Pancreas (tissue), 10 donors: ENCODE data around the gene RASGEF1B. TPM values are rescaled to one million over a fixed set of nuclear protein-coding genes. Genes with fewer than 3 reads are reported as not detected.

Experiments used
- ATAC-seq, 4 donors: fragments of 200-7000 bp; cut with Tn5 transposase; one replicate each; pipeline versions ENCODE4 v1.8.0 to v1.9.1; 2020; ENCODE audit warnings: mild to moderate bottlenecking in 4 of 4, moderate library complexity in 4 of 4
- DNase-seq, 6 donors: peaks; one replicate each; pipeline ENCODE4 v3.0.0-alpha.2; 2020
- FAIRE-seq: peaks from 2 replicates; lab custom pipeline; 2012; peaks lifted over from hg19 to GRCh38; lab: Jason Lieb, UNC
- H3K27ac ChIP-seq, 4 donors: fragments of 200-600 bp; sonication (generic); 1 replicate in 3 of 4; 2 replicates in 1 of 4; pipeline versions ENCODE4 v1.5.0 to v1.8.0; 2020
- H3K27me3 ChIP-seq, 4 donors: fragments of 200-600 bp; one replicate each; pipeline ENCODE4 v1.8.0; 2021
- H3K36me3 ChIP-seq, 3 donors: fragments of 200-600 bp; sonication (generic) in 1 of 3; one replicate each; pipeline versions ENCODE4 v1.5.0 to v1.8.0; 2020 to 2021
- H3K4me1 ChIP-seq, 3 donors: fragments of 200-600 bp; one replicate each; pipeline ENCODE4 v1.8.0; 2021
- H3K4me3 ChIP-seq, 4 donors: fragments of 200-600 bp; sonication (generic) in 2 of 4; one replicate each; pipeline versions ENCODE4 v1.5.0 to v1.8.0; 2020 to 2021
- H3K9me3 ChIP-seq, 4 donors: fragments of 200-600 bp; one replicate each; pipeline ENCODE4 v1.8.0; 2021
- WGBS, 2 donors: extraction: QIAGEN DNeasy Blood & Tissue Kit; methylation state at CpG; one replicate each; pipeline ENCODE4 v1.1.7; 2013; 5-methylcytosine and 5-hydroxymethylcytosine counted together
- intact Hi-C, 3 donors: fragments of 100-400 bp; cut with DNase I; formaldehyde crosslinking; loops; one replicate each; pipeline versions ENCODE4 v1.11.1 to v1.14.2; 2022
- polyA plus RNA-seq, 2 donors: library from polyadenylated mRNA; stranded (reverse); fragments of 200-250 nt; gene quantifications; one replicate each; pipeline ENCODE4 v1.2.3, GENCODE V29; 2013
- total RNA-seq, 6 donors: library from RNA; stranded (reverse); fragmentation: NEBNext Ultra II Directional in 4 of 6; extraction: Animal tissue kit (Norgen Biotek cat#: 25700) in 4 of 6; gene quantifications; one replicate each; pipeline versions ENCODE4 v1.2.1 to v1.2.4, GENCODE V29; 2021 to 2023
- TF ChIP-seq, protein P1 (sequence below), 4 donors: fragments of 200-600 bp; sonication (generic) in 3 of 4; IDR thresholded peaks; one replicate each; pipeline versions ENCODE4 v1.5.0 to v1.8.0; 2021; ENCODE audit warnings: antibody characterized with exemption in 4 of 4
- donor health status: healthy with polysubstance abuse.
- donor health status: DM: no; HTN: no; CAD: no; lungs with moderate emphysema.
- donor health status: DM: no; HTN: no; CAD: no.
- donor health status: control.
- donor health status: control.
- donor health status: Bipolar disorder and iron deficiency.
- donor health status: DM: yes; HTN: yes; CAD: no.
- donor health status: DM: no; HTN: no; CAD: no.
- donor health status: DM: no; HTN: no; CAD: no.
- donor health status: DM: yes; HTN: yes; CAD: no.

RASGEF1B gene
- total and polyA plus RNA-seq, 8 donors = 1.4 to 8.2 (median 3.4) TPM

DNA sequence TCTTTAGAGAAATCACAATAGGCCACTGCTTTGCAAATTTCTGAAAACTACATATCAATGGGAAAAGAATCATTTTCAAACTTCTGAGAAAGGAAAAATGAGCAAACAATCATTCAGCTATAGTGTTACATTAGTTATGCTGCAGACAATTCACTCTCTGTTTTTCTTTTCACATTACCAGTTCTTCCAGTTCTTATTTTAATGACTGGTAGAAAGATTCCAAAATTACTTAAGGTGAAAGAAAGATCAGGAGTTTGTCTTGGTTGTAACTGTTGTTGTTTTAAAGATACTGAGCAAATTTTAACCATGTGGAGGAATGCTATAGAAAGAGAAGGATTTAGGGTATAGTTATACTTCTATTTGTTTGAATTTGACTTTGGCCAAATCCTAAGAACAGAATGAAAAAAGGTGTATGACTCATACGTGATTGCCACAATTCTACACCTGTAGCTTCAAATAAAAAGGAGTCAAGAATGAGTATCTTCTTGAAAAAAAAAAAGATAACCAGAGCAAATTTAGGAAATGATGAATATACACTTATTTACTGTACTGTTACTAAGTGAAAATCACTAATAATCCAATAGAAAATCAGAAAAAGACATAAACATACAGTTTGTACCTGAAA is 21.0 kb upstream of the RASGEF1B start:
- H3K27ac ChIP-seq = peak overlapping the region in 2 of 4 donors; percentile 65 to 82
- no peaks in the 10 kb centered on the region for H3K9me3 ChIP-seq
- ATAC-seq = peak in 1 of 4 donors; percentile 32
- H3K27me3 ChIP-seq = no peaks in the 10 kb centered on the region
- no peak overlapping the region for H3K4me3 ChIP-seq
- peaks cover 0 to 14% (median 9%) of the 10 kb centered on the region in 3 donors for H3K4me1 ChIP-seq
- 63 to 67% methylated on average over 1 of the region's 1 CpG for WGBS, 2 donors
- intact Hi-C loops = no loop called here
- H3K36me3 ChIP-seq = no peaks in the 10 kb centered on the region
- no peak for FAIRE-seq
- DNase-seq = no peak
- TF ChIP-seq, protein P1, sequence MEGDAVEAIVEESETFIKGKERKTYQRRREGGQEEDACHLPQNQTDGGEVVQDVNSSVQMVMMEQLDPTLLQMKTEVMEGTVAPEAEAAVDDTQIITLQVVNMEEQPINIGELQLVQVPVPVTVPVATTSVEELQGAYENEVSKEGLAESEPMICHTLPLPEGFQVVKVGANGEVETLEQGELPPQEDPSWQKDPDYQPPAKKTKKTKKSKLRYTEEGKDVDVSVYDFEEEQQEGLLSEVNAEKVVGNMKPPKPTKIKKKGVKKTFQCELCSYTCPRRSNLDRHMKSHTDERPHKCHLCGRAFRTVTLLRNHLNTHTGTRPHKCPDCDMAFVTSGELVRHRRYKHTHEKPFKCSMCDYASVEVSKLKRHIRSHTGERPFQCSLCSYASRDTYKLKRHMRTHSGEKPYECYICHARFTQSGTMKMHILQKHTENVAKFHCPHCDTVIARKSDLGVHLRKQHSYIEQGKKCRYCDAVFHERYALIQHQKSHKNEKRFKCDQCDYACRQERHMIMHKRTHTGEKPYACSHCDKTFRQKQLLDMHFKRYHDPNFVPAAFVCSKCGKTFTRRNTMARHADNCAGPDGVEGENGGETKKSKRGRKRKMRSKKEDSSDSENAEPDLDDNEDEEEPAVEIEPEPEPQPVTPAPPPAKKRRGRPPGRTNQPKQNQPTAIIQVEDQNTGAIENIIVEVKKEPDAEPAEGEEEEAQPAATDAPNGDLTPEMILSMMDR (IDR thresholded peaks at IDR 0.05) = no peak

DNA sequence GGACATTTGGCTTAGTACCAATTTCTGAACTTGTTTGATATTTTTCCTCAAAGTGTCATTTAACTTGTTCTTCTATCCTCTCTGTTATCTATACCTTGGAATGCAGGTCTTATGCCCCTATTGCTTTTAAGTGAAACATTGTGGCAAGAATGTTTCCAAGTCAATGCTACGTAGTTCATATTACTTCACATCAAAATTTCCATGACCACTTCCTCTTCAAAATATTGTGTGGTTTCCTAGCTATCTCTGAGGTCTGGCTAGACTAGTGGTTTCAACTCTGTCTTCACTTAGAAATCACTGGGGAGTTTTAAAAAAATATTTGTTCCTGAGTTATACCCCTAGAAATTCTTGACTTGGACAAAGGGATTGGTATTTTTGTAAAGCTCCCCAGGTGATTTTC is 20.2 kb upstream of the RASGEF1B start:
- no peaks in the 10 kb centered on the region for H3K27me3 ChIP-seq
- TF ChIP-seq, protein P1 (IDR thresholded peaks at IDR 0.05) = no peak
- H3K4me3 ChIP-seq = no peak overlapping the region
- H3K9me3 ChIP-seq = no peaks in the 10 kb centered on the region
- DNase-seq (no peak), FAIRE-seq (no peak), ATAC-seq (peak in 3 of 4 donors; percentile 31 to 73 (median 69))
- peak overlapping the region in 2 of 4 donors; percentile 65 to 82 for H3K27ac ChIP-seq
- H3K4me1 ChIP-seq = peaks cover 0 to 14% (median 9%) of the 10 kb centered on the region in 3 donors
- WGBS, 2 donors = 71 to 79% methylated on average over 1 of the region's 1 CpG
- intact Hi-C loops = no loop called here
- no peaks in the 10 kb centered on the region for H3K36me3 ChIP-seq

DNA sequence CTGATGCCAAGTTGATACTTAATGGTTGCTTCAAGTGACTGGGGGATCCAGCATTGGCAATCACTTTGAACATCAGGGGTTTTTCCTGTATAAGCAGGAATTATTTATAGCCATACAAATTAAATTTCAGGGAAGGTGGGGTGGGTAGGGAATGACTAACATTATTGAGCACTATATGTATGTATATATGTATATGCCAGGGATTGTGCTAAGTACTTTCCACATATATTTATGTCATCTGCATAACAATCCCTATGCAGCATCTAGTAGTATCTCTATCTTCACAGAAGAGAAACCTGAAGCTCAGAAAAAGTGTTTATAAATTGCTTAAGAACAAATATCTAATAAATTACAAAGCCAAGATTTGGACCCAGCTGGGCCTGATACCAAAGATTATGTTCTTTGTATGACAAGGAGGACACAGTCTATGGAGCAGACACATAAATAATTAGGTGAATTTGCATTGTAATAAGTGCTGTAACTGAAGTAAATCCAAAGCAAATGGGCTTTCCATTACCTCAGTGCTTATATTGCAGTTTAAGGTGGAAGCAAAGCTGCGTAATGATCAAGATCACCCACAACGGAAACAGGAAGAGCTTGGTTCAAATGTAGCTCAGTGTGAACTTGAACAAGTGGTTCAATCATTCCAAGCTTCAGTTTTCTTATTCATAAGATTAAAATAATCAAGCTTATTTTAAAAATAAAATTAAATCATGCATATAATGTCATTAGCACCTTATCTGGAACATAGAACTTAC is 18.9 kb upstream of the RASGEF1B start:
- Histone ChIP-seq H3K4me1 (peaks cover 0 to 14% (median 9%) of the 10 kb centered on the region in 3 donors), H3K9me3 (no peaks in the 10 kb centered on the region), H3K27ac (no peak overlapping the region), H3K27me3 (no peaks in the 10 kb centered on the region), H3K36me3 (no peaks in the 10 kb centered on the region), H3K4me3 (no peak overlapping the region)
- 79 to 89% methylated on average over 2 of the region's 2 CpGs for WGBS, 2 donors
- TF ChIP-seq, protein P1 (IDR thresholded peaks at IDR 0.05) = no peak
- intact Hi-C loops = no loop called here
- DNase-seq (no peak), FAIRE-seq (no peak), ATAC-seq (peak in 1 of 4 donors; percentile 45)

DNA sequence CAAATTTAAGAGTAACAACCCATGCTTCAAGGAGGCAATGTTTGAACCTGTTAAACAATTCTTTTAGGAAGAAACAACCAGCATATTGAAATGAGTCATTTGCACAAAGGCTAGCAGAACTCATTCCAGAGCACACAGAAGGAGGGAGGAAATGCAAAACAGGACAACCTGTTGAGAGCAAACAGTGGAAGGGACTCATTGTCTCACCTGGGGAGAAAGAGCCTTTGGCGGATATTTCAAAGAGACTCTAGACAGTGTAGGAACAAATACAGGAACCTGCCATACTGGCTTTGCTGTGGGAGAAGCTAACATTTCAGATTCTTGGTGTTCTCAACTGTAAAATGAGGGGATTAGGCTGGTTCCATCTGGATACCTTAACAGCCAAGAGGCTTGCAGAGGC is 14.8 kb upstream of the RASGEF1B start:
- intact Hi-C loops = no loop called here
- H3K36me3 ChIP-seq = no peaks in the 10 kb centered on the region
- FAIRE-seq (no peak), DNase-seq (no peak), ATAC-seq (no peak)
- H3K9me3 ChIP-seq = no peaks in the 10 kb centered on the region
- H3K4me1 ChIP-seq = no peaks in the 10 kb centered on the region
- no peak overlapping the region for H3K27ac ChIP-seq
- H3K27me3 ChIP-seq = no peaks in the 10 kb centered on the region
- no peak overlapping the region for H3K4me3 ChIP-seq
- TF ChIP-seq, protein P1 (IDR thresholded peaks at IDR 0.05) = no peak
- 81% methylated on average over 1 of the region's 1 CpG for WGBS, 2 donors
